HS-5 (cell line): ENCODE data around the gene IMP4.

Source experiments
- DNase-seq: peaks from one replicate; pipeline ENCODE4 v3.0.0-alpha.2; 2012; ENCODE audit warnings: low read depth

IMP4 gene

GRCh38 chr2:130377491-130377890, 34.8 kb downstream of the IMP4 start:
- DNase-seq, result no peak

- no peak for DNase-seq
Observed at GRCh38 chr2:130378206-130378897, 35.7 kb downstream of the IMP4 start.

DNA sequence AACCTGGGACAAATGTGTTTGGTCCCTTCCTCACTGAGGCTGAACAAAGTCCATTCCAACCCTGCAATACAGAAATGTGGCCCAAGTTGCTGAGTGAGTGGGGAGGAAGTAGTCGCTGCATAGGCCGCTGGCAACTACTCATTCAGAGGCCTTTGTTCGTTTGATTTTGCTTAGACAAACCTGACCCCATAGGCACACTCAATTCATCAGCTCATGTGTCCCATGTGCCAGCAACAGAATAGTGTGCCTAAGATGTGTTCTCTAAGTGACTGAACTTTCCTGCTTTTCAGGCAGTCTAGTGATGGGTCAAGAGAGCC, 36.2 kb downstream of the IMP4 start:
- no peak for DNase-seq

GRCh38 chr2:130380096-130380934, 37.6 kb downstream of the IMP4 start:
- DNase-seq, result no peak

DNA sequence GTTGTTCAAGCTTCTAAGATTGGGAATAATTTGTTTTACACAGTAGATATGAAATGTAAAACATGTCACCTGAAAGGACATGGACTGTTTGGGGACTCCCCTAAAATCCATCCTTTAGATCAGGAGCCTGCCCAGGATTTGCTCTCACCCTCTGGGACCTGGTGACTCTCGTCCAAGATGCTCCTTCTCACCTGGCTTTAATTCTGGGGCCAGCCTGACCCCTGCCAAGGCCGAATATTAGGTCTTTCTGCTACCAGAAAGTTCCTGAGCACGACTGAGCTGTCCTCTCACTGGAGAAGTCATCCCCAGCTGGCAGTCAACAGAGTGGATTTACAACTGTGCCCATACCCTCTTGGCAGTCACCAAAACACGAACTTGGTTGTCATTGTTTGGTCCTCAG, 38.4 kb downstream of the IMP4 start:
- DNase-seq, result no peak

GRCh38 chr2:130381619-130382018, 38.9 kb downstream of the IMP4 start:
- no peak for DNase-seq

DNA sequence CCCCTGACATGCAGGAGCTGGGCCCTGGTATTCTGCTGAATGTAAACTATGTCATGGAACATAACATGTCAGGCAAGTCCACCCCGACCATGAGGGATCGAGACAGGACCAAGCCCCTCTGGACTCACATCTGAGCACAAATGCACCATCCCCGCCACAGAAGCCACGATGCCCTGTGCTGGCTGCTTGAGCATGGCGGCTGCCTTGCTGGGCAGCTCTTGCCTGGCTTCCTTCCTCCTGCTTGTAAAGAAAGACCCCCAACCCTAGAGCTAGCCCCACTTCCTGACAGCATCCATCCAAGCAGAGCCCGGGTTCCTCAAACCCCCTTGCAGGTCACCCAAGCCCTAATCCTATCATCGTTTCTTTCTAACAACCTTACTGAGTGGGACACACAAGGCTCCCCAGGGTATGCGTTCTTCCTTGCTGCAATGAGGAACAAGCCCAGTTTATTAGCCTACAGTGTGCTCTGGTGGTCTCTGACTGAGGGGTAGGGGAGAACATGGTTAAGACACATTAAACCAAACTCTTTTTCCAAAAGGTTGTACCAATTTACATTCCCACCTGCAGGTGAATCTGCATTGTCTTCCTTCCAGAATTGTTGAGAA, 39.7 kb downstream of the IMP4 start:
- no peak for DNase-seq

GRCh38 chr2:130385709-130386108, 43.0 kb downstream of the IMP4 start:
- no peak for DNase-seq

GRCh38 chr2:130387071-130387400, 44.3 kb downstream of the IMP4 start:
- DNase-seq, result no peak

DNA sequence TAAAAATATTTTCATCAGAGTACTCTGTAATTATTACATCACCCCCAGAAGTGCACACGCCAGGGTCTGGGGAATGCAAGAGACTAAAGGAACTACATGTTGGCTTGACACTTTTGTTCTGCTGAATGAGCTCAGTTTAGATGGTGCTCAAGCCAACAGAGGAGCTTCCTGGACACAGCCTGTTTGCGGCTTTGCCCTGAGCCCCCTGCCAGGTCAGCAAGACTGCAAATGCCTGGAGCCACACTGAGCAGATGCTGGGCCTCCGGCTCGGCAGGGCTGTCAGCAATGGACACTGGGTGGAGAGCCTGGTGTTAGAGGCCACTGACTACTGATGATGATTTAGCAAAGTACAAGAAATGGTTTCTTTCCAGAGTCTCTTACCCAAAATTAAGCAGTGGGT, 45.1 kb downstream of the IMP4 start:
- no peak for DNase-seq

DNA sequence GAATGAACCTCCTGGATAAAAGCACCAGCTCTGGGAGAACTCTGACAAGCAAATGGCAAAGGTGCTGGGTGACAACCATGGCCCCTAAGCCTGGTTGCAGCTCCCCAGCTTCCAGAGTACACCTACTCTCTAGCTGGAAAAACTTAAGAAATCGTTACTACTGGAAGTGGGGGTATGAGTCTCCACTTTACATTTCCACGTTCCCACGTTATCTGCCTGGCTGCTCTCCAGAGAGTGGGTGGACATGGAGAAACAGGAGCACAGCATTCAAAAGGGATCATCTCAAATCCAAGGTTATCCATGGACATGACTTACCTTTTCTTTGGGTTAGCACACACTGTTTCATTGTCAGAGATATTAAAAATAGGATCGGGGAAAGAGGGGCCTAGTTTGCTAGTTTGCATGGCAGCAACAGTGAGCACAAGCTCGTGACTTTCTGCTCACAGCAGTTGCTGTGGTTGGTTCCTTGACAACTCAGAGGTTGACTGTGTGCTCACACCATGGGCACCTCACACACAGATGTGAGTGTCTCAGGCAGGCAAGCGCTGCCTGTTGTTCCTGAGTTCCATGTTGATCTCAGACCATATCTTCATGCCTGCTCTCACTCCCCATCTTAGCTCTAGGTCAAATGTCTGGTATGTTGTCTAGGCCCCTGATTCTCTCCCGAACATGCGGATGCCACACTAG, 45.7 kb downstream of the IMP4 start:
- no peak for DNase-seq

GRCh38 chr2:130389358-130389757, 46.7 kb downstream of the IMP4 start:
- DNase-seq, result no peak

DNA sequence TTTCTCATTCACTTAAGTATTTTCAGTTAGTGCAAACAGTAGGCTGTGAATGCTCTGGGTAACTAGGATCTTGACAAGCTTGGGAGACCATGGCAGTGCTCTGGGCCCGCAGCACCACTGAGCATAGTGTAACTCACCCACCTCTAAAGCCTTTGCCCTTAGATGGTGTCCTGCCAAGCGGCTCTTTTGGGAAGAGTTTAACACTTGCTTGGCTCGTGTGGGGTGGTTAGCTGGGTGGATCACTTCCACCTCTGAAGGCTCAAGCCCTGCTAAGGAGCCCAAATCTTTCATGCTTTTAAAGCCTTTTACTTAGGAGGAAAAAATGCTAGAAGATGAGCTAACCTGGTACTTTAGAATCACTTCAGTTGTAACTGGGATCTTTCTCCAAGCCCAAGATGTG, 47.1 kb downstream of the IMP4 start:
- no peak for DNase-seq

DNA sequence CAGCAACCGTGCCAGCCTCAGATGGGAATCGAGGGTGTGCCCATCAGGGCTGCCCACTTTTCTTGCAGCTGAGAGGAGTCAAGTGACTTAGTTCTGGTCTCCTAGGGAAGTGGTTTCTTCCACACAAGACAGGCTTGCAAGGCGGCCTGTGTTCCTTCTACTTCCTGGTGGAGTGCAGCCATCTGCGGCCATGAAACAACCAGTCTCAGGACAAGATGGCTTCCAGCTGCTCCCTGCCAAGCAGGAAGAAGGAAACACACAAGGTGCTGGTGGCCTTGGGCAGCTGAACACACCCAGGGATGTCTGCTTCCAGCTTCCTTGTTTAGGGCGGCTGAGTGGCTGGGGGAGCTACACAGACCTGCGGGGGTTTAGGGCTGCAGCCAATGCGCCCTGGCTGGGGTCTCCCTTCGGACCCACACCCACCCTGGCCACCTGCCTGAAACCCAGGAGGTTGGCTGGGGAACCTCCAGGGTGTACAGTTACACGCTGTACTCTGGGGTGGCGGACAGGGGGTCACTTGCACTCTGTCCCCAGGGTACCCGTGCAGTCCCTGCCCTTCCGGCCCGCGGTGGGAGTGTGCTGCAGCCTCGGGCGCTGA, 47.9 kb downstream of the IMP4 start:
- no peak for DNase-seq

GRCh38 chr2:130391058-130391871, 48.6 kb downstream of the IMP4 start:
- DNase-seq, result no peak

GRCh38 chr2:130391872-130392670, 49.4 kb downstream of the IMP4 start:
- DNase-seq, result no peak

DNA sequence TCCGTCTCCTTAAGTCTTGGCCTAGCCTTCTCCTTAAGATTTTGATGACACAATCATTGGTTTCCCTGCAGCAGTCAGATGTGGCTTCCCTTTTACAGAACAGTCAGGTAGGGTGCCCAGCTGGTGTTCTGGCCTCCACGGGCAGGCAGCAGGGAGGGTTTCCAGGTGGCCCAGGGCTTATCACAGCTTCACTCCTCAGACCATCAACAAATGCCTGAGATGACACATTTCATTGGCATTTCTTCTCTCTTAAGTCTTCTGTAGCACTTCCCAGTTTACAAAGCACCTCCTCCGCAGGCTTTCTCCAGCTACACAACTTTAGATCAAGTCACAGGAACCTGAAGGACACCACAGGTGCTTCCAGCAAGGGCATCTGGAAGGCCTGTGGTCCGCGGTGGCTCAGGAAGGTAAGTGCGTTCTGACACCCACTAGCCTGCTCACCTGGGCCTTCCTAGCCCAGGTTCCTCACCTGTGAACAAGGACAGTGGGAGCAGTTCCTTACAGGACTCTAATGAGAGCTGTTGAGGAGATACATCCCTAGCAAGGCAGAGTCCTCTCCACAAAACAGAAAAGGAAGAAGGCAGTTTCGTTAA, 50.7 kb downstream of the IMP4 start:
- DNase-seq, result no peak
